A673 (cell line): Measurements from ENCODE around the gene ATRX.

Experiments used
- CTCF ChIP-seq: fragments of 300-800, 200-600 bp; sonication (generic); conservative IDR thresholded peaks from 2 replicates; pipeline ENCODE4 v1.5.1; 2017; ENCODE audit warnings: low read depth, mild to moderate bottlenecking, antibody characterized with exemption, low read length, moderate library complexity, mixed read lengths
- EZH2 ChIP-seq: fragments of 200-600 bp; sonication (generic); IDR thresholded peaks from 2 replicates; pipeline ENCODE4 v1.6.1; 2017; ENCODE audit warnings: borderline replicate concordance, low read depth, mild to moderate bottlenecking, mixed read lengths, antibody characterized with exemption, low read length; ENCODE audit not compliant: poor library complexity, severe bottlenecking

GRCh38 chrX:77694491-77694890 lies 91.5 kb downstream of the ATRX start:
- TF ChIP-seq CTCF = no peak
- no peak for TF ChIP-seq EZH2
